ENCODE results near the gene NUDT6.

- TF ChIP-seq POLR2AphosphoS5 (IDR thresholded peaks at IDR 0.05; ENCODE audit: low read depth, low read length), result no peak
- TF ChIP-seq REST (IDR thresholded peaks at IDR 0.05; ENCODE audit: low read depth), result no peak
- TF ChIP-seq POLR2A (IDR thresholded peaks at IDR 0.05; ENCODE audit: borderline replicate concordance, extremely low read depth, insufficient read depth, insufficient read length), result no peak
- TF ChIP-seq EZH2 (IDR thresholded peaks at IDR 0.05), result no peak
- no peak for TF ChIP-seq CTCF (IDR thresholded peaks at IDR 0.05 in 2 of 3, conservative IDR thresholded peaks at IDR 0.05 in 1 of 3; ENCODE audit: borderline replicate concordance in 1 of 3, insufficient read depth in 1 of 3, low read depth in 2 of 3, low read length in 2 of 3)
- TF ChIP-seq, protein P1, sequence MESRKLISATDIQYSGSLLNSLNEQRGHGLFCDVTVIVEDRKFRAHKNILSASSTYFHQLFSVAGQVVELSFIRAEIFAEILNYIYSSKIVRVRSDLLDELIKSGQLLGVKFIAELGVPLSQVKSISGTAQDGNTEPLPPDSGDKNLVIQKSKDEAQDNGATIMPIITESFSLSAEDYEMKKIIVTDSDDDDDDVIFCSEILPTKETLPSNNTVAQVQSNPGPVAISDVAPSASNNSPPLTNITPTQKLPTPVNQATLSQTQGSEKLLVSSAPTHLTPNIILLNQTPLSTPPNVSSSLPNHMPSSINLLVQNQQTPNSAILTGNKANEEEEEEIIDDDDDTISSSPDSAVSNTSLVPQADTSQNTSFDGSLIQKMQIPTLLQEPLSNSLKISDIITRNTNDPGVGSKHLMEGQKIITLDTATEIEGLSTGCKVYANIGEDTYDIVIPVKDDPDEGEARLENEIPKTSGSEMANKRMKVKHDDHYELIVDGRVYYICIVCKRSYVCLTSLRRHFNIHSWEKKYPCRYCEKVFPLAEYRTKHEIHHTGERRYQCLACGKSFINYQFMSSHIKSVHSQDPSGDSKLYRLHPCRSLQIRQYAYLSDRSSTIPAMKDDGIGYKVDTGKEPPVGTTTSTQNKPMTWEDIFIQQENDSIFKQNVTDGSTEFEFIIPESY (IDR thresholded peaks at IDR 0.05; ENCODE audit: extremely low read depth, insufficient replicate concordance, low read length), result no peak
- no peak for TF ChIP-seq RAD21 (IDR thresholded peaks at IDR 0.05; ENCODE audit: low read depth)
- TF ChIP-seq SRF (IDR thresholded peaks at IDR 0.05; ENCODE audit: low read depth), result no peak
These were observed 67.7 kb downstream of the NUDT6 start for GRCh38 chr4:122854447-122855352.
